GM19238 (cell line): ENCODE data around the gene F7.

Source experiments
- DNase-seq: peaks from one replicate; pipeline ENCODE4 v3.0.0; 2011; ENCODE audit warnings: low spot score; ENCODE audit not compliant: insufficient read length

F7 gene

GRCh38 chr13:113137691-113138298 lies 32.2 kb downstream of the F7 start:
- DNase-seq = no peak

- DNase-seq = no peak
Observed at GRCh38 chr13:113138792-113139551, 33.4 kb downstream of the F7 start.

GRCh38 chr13:113139577-113139976 lies 34.0 kb downstream of the F7 start:
- no peak for DNase-seq

GRCh38 chr13:113140677-113141600 lies 35.3 kb downstream of the F7 start:
- DNase-seq = no peak

- DNase-seq = no peak
Observed at GRCh38 chr13:113141601-113141970, 36.0 kb downstream of the F7 start.

GRCh38 chr13:113142876-113143275 lies 37.3 kb downstream of the F7 start:
- DNase-seq = no peak

- DNase-seq = no peak
Observed at GRCh38 chr13:113143466-113144254, 38.1 kb downstream of the F7 start.

GRCh38 chr13:113144255-113144629 lies 38.7 kb downstream of the F7 start:
- DNase-seq = no peak

- DNase-seq = no peak
Observed at GRCh38 chr13:113145496-113145895, 39.9 kb downstream of the F7 start.

GRCh38 chr13:113145911-113146598 lies 40.5 kb downstream of the F7 start:
- no peak for DNase-seq

- DNase-seq = no peak
Observed at GRCh38 chr13:113146750-113147149, 41.2 kb downstream of the F7 start.

GRCh38 chr13:113147206-113147605 lies 41.6 kb downstream of the F7 start:
- no peak for DNase-seq

- no peak for DNase-seq
Observed at GRCh38 chr13:113148407-113148806, 42.8 kb downstream of the F7 start.

GRCh38 chr13:113148940-113149503 lies 43.4 kb downstream of the F7 start:
- no peak for DNase-seq

GRCh38 chr13:113149711-113150549 lies 44.3 kb downstream of the F7 start:
- DNase-seq = no peak

- no peak for DNase-seq
Observed at GRCh38 chr13:113150550-113151365, 45.2 kb downstream of the F7 start.

GRCh38 chr13:113151745-113152690 lies 46.4 kb downstream of the F7 start:
- DNase-seq = no peak

GRCh38 chr13:113152691-113152983 lies 47.0 kb downstream of the F7 start:
- no peak for DNase-seq
